Left lung (tissue), 10 donors: ENCODE data around the gene TMEM168. TPM values are rescaled to one million over a fixed set of nuclear protein-coding genes. Genes with fewer than 3 reads are reported as not detected.
"Not testable (repeated sequence)": the region's sequence is repeated elsewhere in the genome, so short reads cannot be mapped to it uniquely, and the experiment has no call there.

ENCODE experiments used
- ATAC-seq: fragments of 200-7000 bp; cut with Tn5 transposase; one replicate; pipeline ENCODE4 v1.9.1; 2020; ENCODE audit warnings: moderate library complexity
- DNase-seq, 4 donors: peaks; one replicate each; pipeline ENCODE4 v3.0.0-alpha.2; 2013 to 2020
- H3K27ac ChIP-seq, 2 donors: fragments of 200-600 bp; sonication (generic) in 1 of 2; one replicate each; pipeline versions ENCODE4 v1.5.0 to v1.8.0; 2020 to 2021
- H3K27me3 ChIP-seq, 2 donors: fragments of 200-600 bp; sonication (generic) in 1 of 2; one replicate each; pipeline versions ENCODE4 v1.5.0 to v1.8.0; 2020 to 2021
- H3K36me3 ChIP-seq, 2 donors: fragments of 200-600 bp; sonication (generic) in 1 of 2; one replicate each; pipeline versions ENCODE4 v1.5.0 to v1.8.0; 2020 to 2021
- H3K4me1 ChIP-seq, 2 donors: fragments of 200-600 bp; one replicate each; pipeline ENCODE4 v1.8.0; 2021
- H3K4me3 ChIP-seq, 2 donors: fragments of 200-600 bp; sonication (generic) in 1 of 2; one replicate each; pipeline versions ENCODE4 v1.5.0 to v1.8.0; 2020 to 2021; ENCODE audit warnings: mild to moderate bottlenecking in 1 of 2
- H3K9me3 ChIP-seq, 2 donors: fragments of 200-600 bp; sonication (generic) in 1 of 2; one replicate each; pipeline versions ENCODE4 v1.5.0 to v1.8.0; 2020 to 2021
- CTCF ChIP-seq, 2 donors: fragments of 200-600 bp; sonication (generic) in 1 of 2; IDR thresholded peaks; one replicate each; pipeline versions ENCODE4 v1.5.0 to v1.8.0; 2021; ENCODE audit warnings: antibody characterized with exemption in 2 of 2
- intact Hi-C, 2 donors: fragments of 100-400 bp; cut with DNase I; formaldehyde crosslinking; loops; one replicate each; pipeline versions ENCODE4 v1.11.2 to v1.14.2; 2022
- polyA plus RNA-seq, 6 donors: library from polyadenylated mRNA; unstranded; fragments of 120-200 nt; gene quantifications; one replicate each; pipeline ENCODE4 v1.2.1, GENCODE V29; 2013; ENCODE audit not compliant: insufficient read length in 6 of 6
- total RNA-seq, 2 donors: library from RNA; stranded (reverse); fragmentation: NEBNext Ultra II Directional; extraction: Animal tissue kit (Norgen Biotek cat#: 25700); gene quantifications; one replicate each; pipeline ENCODE4 v1.2.1, GENCODE V29; 2021
- donor health status: DM: no; HTN: yes; CAD: no.
- donor health status: DM: no; HTN: no; CAD: no.

TMEM168 gene
- total and polyA plus RNA-seq, 8 donors = 22.3 to 75.4 (median 67.4) TPM

GRCh38 chr7:112739436-112740180, 50.6 kb downstream of the TMEM168 start:
- ATAC-seq (no peak), DNase-seq (no peak)
- Histone ChIP-seq H3K36me3 (no peaks in the 10 kb centered on the region), H3K27ac (no peak overlapping the region), H3K4me3 (no peak overlapping the region), H3K27me3 (no peaks in the 10 kb centered on the region), H3K9me3 (peaks cover 0 to 31% of the 10 kb centered on the region in 2 donors), H3K4me1 (no peaks in the 10 kb centered on the region)
- TF ChIP-seq CTCF (IDR thresholded peaks at IDR 0.05) = no peak
- intact Hi-C loops = no loop called here

GRCh38 chr7:112735261-112735660, 54.9 kb downstream of the TMEM168 start:
- Histone ChIP-seq H3K27me3 (no peaks in the 10 kb centered on the region), H3K4me3 (no peak overlapping the region), H3K27ac (no peak overlapping the region), H3K36me3 (no peaks in the 10 kb centered on the region), H3K9me3 (peaks cover 0 to 67% of the 10 kb centered on the region in 2 donors), H3K4me1 (no peaks in the 10 kb centered on the region)
- no peak for DNase-seq
- ATAC-seq = no peak
- intact Hi-C loops = no loop called here
- no peak for TF ChIP-seq CTCF (IDR thresholded peaks at IDR 0.05)

GRCh38 chr7:112731324-112731723, 58.9 kb downstream of the TMEM168 start:
- peaks cover 0 to 85% of the 10 kb centered on the region in 2 donors for H3K9me3 ChIP-seq
- H3K27ac ChIP-seq, ATAC-seq, DNase-seq, H3K36me3 ChIP-seq, H3K4me3 ChIP-seq, H3K27me3 ChIP-seq, intact Hi-C loops, H3K4me1 ChIP-seq: not testable (repeated sequence)

GRCh38 chr7:112726076-112726475, 64.1 kb downstream of the TMEM168 start:
- intact Hi-C loops = no loop called here
- Histone ChIP-seq H3K27ac (no peak overlapping the region), H3K27me3 (no peaks in the 10 kb centered on the region), H3K4me3 (no peak overlapping the region), H3K4me1 (no peaks in the 10 kb centered on the region), H3K36me3 (no peaks in the 10 kb centered on the region), H3K9me3 (peaks cover 0 to 39% of the 10 kb centered on the region in 2 donors)
- no peak for TF ChIP-seq CTCF (IDR thresholded peaks at IDR 0.05)
- ATAC-seq = no peak
- no peak for DNase-seq

GRCh38 chr7:112723416-112723815, 66.8 kb downstream of the TMEM168 start:
- Histone ChIP-seq H3K4me3 (no peak overlapping the region), H3K27me3 (no peaks in the 10 kb centered on the region), H3K36me3 (no peaks in the 10 kb centered on the region), H3K27ac (no peak overlapping the region), H3K9me3 (peaks cover 0 to 18% of the 10 kb centered on the region in 2 donors), H3K4me1 (no peaks in the 10 kb centered on the region)
- TF ChIP-seq CTCF (IDR thresholded peaks at IDR 0.05) = no peak
- intact Hi-C loops = no loop called here
- ATAC-seq = no peak
- DNase-seq = no peak

GRCh38 chr7:112721366-112721765, 68.8 kb downstream of the TMEM168 start:
- ATAC-seq = no peak
- H3K9me3 ChIP-seq = peaks cover 0 to 9% of the 10 kb centered on the region in 2 donors
- no peak overlapping the region for H3K4me3 ChIP-seq
- no peak overlapping the region for H3K27ac ChIP-seq
- no peaks in the 10 kb centered on the region for H3K36me3 ChIP-seq
- no peak for DNase-seq
- H3K4me1 ChIP-seq = no peaks in the 10 kb centered on the region
- no peaks in the 10 kb centered on the region for H3K27me3 ChIP-seq
- intact Hi-C loops = no loop called here
- TF ChIP-seq CTCF (IDR thresholded peaks at IDR 0.05) = no peak
